KBM-7 (cell line): ENCODE results near the gene RAB39A.

Experiments
- DNase-seq: peaks from one replicate; pipeline ENCODE4 v3.0.0-alpha.2; 2015
- in situ Hi-C: fragments of 300-500 bp; cut with MboI; formaldehyde crosslinking; loops from 2 replicates; pipeline ENCODE4 v1.14.3; 2020; ENCODE audit warnings: low sequenced_read_pairs, low pct_unique_long_range_greater_than_20kb, mixed read lengths

RAB39A gene

GRCh38 chr11:108012139-108012725 is 84.0 kb downstream of the RAB39A start:
- in situ Hi-C loops: no loop called here
- DNase-seq: no peak
